Breast epithelium (tissue), 3 donors: ENCODE measurements around the gene GABRA5.

ENCODE experiments used
- POLR2A ChIP-seq: fragments of 450-650 bp; IDR thresholded peaks from one replicate; pipeline ENCODE4 v1.6.1; 2016; ENCODE audit warnings: antibody characterized with exemption, mild to moderate bottlenecking, moderate library complexity
- POLR2AphosphoS5 ChIP-seq, 3 donors: sonication (generic); formaldehyde crosslinking; IDR thresholded peaks; one replicate each; pipeline ENCODE4 v1.6.1; 2017; ENCODE audit warnings: antibody characterized with exemption in 3 of 3
- TF ChIP-seq, protein P1 (sequence below), 3 donors: fragments of 450-650 bp; IDR thresholded peaks; one replicate each; pipeline ENCODE4 v1.5.1; 2016 to 2017; ENCODE audit warnings: antibody characterized with exemption in 3 of 3, mild to moderate bottlenecking in 3 of 3, moderate library complexity in 3 of 3

DNA sequence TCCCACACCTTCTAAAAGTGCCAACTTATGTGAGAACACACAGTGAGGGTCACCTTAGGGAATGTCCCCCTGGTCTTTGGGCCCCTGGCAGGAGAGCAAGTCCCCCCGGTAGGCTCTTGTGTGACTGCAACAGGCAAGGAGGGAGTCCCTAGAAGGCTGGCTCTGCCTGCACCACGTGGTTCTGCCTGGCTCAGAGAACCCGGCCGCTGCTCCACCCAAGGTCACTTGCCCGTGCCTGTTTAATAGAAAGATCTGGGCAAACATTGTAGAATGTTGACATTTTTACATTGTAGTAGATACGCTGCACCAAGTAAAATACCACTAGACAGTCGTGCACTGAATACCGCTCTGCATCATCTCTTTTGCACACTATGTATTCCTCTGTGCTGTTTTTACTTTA, 21.9 kb downstream of the GABRA5 start:
- TF ChIP-seq, protein P1, sequence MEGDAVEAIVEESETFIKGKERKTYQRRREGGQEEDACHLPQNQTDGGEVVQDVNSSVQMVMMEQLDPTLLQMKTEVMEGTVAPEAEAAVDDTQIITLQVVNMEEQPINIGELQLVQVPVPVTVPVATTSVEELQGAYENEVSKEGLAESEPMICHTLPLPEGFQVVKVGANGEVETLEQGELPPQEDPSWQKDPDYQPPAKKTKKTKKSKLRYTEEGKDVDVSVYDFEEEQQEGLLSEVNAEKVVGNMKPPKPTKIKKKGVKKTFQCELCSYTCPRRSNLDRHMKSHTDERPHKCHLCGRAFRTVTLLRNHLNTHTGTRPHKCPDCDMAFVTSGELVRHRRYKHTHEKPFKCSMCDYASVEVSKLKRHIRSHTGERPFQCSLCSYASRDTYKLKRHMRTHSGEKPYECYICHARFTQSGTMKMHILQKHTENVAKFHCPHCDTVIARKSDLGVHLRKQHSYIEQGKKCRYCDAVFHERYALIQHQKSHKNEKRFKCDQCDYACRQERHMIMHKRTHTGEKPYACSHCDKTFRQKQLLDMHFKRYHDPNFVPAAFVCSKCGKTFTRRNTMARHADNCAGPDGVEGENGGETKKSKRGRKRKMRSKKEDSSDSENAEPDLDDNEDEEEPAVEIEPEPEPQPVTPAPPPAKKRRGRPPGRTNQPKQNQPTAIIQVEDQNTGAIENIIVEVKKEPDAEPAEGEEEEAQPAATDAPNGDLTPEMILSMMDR (IDR thresholded peaks at IDR 0.05) = no peak
- TF ChIP-seq POLR2AphosphoS5 (IDR thresholded peaks at IDR 0.05) (no peak), POLR2A (no peak)
